Posterior vena cava (tissue), 2 donors: ENCODE measurements around the gene SORBS1. TPM values are rescaled to one million over a fixed set of nuclear protein-coding genes. Genes with fewer than 3 reads are reported as not detected.

ENCODE experiments used
- DNase-seq: peaks from one replicate; pipeline ENCODE4 v3.0.0-alpha.2; 2020; ENCODE audit warnings: low spot score
- intact Hi-C, 2 donors: fragments of 100-400 bp; cut with DNase I; formaldehyde crosslinking; loops; one replicate each; pipeline versions ENCODE4 v1.14.1 to v1.14.2; 2022 to 2023
- total RNA-seq, 2 donors: library from RNA; stranded (reverse); fragmentation: NEBNext Ultra II Directional; extraction: Animal tissue kit (Norgen Biotek cat#: 25700); gene quantifications; one replicate each; pipeline ENCODE4 v1.2.1, GENCODE V29; 2021
- donor health status: DM: yes; HTN: yes; CAD: no.
- donor health status: DM: yes; HTN: yes; CAD: no.

The SORBS1 gene
- total RNA-seq, 2 donors from 2014 or later = 1,013 to 1,390 TPM

DNA sequence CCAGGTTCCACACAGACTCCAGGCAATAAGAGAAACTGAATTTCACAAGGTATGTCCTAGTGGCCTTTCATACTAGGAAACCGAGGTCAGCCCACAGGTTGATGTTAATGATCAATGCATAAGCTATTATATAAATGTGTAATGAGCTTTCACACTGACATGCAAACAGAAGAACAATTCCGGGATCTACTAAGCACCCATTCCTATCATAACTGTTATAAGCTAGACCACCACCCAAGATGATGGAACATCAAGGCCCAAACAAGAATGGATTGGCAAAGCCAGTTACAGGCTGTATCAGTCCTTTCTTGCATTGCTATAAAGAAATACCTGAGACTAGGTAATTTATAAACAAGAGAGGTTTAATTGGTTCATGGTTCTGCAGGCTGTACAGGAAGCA lies 15.2 kb downstream of the SORBS1 start:
- no peak for DNase-seq
- intact Hi-C loops = no loop called here

DNA sequence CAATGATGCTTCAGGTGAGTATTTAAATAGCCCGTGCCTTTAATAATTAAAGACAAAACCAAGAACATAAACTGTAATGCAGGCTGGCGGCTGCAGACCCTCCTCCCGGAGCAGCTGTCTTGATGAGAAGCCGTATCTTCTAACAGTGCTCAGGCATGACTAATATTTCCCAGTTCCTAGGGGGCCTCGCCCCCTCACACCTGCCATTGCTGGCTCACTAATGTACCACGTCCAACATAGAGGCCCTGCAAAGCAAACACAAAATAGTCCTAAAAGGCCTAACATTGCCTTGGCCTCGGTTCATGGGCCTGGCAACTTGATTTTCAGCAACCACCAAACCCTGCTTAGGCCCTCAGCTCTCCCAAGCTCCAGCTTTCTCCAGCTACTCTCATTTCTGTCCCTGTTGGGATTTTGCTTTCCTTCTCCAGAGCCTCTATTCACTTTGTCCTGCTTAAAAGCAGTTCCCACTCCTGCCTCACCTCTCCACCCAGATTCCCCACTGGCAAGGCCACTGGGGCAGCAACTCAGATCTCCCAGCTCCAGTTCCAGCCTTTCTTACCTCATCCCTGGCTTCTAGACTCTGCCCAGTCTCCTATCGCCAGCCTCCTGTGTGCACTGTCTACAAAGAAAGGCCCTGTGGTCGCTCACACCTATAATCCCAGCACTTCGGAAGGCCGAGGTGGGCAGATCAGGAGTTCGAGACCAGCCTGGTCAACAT lies 16.2 kb downstream of the SORBS1 start:
- no peak for DNase-seq
- intact Hi-C loops = no loop called here

DNA sequence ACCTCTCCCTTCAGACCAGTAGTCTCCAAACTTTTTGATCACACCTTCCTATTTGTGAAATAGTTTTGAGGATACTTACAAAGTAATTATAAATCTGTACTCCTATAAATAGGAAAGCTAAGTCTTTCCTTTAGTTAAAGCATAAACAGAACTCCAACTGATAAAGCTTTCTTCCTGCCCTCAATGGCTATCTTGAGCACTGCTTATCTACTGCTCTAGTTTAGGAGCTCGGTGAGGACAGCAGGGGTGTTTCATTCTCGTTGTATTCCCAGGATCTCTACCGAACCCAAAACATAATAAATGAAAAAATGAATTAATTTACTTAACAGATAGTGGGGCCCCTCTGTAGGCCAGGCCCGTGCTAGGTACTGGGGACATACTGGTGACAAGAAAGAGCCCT lies 17.7 kb downstream of the SORBS1 start:
- no peak for DNase-seq
- intact Hi-C loops = no loop called here

DNA sequence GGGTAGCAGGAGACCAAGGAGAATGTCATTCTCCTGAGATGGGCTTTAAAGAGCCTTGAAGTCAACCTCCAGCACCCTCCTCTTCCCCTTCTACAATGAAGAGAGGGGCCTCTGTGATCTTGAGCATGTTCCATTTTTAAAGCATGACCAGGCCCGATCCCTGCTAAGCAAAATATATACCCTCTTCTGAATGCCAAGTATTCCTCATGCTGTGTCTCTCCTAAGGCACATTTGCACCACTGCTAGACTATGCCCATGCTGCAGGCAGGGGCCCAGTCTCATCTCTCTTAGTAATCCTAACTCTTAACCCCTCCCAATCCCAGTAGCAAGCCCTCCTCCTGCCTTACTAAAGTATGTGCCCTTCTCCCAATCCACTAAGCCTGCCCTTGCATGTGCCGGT lies 18.4 kb downstream of the SORBS1 start:
- intact Hi-C loops = no loop called here
- DNase-seq = no peak

DNA sequence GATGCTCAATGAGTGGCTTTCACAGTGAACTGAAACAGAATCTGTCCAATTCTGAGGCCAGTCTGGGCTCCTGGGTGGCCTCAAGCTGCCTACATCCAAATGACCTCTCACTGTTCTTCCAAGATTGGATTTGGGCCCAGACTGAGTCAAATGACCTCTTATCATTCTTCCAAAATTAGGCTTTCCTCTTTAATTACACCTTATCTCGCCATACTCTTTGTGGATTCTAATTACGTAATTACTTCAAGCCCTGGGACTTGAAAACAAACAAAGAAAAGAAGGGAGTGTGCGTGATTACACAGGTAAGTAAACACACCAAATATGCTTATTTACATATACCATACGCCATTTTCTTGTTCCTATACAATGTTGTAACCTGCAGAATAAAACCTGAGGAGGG lies 18.8 kb downstream of the SORBS1 start:
- DNase-seq = no peak
- intact Hi-C loops = no loop called here

DNA sequence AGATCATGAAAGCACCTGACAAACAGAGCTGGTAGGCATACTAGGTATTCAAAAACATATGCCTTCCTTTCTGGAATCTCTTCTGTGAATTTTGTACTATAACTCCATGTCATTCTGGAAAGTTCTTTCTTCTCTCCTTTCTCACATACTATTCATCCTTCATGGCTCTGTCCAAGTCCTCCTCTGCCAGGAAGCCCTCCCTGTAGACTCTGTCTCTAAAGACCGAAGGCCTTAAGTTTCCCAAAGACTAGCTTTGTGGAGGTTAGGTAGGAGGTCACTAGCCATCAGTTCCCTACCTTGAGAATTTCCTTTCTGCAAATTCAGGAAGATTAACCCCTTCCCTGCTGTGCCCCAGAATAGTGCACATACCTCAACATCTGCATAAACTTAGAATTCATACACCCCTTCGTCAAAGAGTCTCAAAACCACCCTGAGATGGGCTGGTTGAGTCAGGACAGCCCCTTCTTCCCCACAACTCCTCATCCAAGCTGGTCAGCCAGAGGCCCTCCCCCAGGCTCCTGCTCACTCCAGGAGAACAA lies 20.6 kb downstream of the SORBS1 start:
- DNase-seq = no peak
- intact Hi-C loops = no loop called here

DNA sequence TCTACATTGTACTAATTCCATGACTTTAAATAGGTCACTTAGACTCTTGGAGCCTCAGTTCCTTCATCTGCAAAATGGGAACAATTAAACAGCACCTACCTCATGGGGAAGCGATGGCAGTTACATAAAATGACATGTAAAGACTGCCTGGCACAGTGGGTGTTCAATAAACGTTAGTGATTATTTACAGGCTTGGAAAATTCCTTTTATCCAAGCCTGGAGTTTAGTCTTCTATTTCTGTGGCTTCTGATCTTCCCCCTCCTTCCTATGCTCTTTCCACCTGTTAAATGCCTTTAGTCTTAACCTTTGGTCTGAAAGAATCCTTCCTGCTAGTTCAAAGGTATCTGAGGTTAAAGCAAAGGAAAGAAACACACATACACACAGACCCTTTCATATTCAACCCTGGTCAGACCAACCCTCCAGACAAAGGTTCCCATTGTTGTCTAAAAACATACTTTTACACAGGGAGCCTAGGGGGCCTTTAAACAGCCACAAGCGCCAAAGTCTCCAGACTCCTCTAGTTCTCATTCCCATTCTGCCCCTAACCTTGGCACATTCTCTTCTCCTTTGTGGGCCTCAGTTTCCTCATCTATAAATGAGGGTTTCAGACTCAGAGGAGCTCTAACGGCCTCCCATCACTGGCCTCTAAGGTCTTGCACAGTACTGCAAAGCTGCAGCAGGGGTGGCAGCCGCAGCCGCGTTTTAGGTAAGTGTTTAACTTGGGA lies 21.4 kb downstream of the SORBS1 start:
- intact Hi-C loops = no loop called here
- no peak for DNase-seq

DNA sequence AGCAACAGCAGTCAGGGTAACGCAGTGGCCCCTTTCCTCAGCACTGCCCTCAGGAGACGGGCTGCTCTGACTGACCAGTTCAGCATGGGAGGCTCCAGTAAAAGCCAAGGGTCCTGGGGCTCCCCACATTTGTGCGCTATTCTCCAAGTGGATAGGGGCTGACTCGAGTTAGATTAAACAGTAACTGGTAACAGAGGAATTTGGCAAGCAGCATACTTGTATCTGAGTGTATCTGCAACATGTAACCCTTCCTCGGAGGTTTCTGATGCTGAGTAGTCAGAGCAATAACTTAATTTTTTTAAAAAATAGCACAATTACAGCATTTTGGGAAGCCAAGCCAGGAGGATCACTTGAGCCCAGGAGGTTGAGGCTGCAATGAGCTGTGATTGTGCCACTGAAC lies 22.8 kb downstream of the SORBS1 start:
- intact Hi-C loops = no loop called here

DNA sequence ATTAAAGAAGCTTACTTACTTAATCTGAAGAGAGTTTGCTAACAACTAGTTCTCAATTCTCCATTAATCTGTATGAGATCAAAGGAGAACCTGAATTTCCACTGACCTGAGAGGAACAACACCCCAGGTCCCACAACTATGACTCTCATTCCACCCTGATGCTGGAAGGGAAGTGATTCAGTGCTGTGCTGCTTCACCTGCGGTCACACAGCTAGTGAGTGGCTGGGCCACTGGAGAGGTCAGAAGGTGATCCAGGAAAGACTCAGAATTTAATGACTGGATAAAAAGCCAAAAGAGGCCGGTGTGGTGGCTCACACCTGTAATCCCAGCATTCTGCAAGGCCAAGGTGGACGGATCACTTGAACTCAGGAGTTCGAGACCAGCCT lies 23.6 kb downstream of the SORBS1 start:
- intact Hi-C loops = no loop called here

More for the DNA sequence above, 22.8 kb downstream of the SORBS1 start:
- no peak for DNase-seq

DNA sequence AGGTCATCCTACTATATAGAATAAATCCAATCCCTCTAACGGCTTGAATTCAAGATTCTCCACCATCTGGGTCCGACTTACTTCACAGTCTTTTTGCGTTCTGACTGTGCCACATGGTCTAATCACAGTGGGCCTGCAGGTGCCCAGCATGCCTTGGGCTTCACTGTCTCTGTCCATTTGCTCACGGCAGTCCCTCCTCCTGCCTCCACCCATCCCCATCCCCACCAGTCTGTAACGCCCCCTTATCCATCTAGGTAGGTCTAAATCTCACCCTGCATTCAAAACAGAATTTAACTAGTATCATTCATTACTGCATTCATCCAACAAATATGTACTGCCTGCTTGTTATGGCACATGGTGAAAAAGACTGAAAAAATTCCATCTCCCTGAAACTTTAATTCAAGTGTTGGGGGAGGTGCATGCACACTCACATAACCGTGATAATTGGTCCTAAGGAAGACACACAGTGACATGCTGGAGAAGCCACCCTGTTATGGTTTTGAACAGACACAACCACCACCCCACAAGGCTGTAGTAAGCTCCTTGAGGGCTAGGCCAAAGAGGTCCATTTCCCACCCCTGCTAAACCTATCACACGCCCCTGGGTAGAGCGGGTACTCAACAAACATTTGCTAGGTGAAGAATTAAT lies 24.2 kb downstream of the SORBS1 start:
- intact Hi-C loops = no loop called here
- no peak for DNase-seq

More for the DNA sequence above, 23.6 kb downstream of the SORBS1 start:
- no peak for DNase-seq

DNA sequence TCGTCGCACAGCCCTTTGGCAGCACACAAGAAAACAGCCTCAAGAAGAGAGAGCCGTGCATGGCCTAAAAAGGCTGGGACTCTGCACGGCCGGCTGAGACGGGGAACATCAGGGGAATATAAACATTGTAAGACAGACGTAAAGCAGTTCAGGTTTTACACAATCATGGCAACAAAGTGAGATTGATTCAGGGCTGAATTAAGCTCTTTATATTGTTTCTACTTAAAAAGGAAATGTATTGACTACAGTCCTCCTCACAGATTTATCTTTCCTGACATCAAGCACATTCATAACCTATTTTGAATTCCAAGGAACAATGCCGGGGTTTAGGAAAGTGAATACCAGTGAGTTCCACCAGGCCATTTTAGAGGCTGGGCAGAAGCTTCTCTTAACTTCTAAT lies 25.2 kb downstream of the SORBS1 start:
- intact Hi-C loops = no loop called here
- no peak for DNase-seq

DNA sequence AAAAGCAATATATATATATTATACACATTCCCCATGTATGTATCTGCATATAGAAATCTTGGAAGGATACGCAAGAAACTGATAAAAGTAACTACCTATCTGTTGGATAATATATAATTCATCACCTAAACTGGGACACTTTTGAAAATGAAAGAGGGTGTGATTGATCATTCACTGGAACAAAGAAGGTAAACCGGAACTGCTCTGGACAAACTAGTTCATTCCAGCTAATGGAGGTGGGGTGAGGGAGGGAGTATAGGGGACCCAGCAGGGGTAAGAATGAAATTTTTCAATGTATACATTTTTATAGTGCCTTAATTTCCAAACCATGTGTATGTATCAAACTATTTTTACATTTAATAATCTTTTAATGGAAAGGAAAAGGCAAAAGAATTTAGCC lies 25.6 kb downstream of the SORBS1 start:
- no peak for DNase-seq
- intact Hi-C loops = no loop called here

DNA sequence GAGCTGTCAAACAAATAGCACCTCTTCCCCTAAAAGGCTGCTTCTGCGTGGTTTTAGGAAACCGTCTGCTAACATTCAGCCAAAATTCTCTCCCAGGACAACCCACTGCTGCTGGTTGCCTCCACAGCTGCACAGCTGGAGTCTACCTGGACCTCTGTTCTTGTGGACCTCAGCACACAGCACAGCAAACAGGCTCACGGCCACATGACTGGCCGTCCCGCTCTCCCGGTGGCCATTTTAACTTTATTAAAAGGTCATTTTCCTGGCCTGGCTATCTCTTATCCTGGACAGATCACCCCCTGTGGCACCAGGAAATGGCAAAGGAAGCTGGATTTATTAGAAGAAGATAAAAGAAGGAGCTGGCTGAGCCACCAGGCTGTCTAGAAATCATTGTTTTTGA lies 27.6 kb downstream of the SORBS1 start:
- intact Hi-C loops = no loop called here
- DNase-seq = no peak

DNA sequence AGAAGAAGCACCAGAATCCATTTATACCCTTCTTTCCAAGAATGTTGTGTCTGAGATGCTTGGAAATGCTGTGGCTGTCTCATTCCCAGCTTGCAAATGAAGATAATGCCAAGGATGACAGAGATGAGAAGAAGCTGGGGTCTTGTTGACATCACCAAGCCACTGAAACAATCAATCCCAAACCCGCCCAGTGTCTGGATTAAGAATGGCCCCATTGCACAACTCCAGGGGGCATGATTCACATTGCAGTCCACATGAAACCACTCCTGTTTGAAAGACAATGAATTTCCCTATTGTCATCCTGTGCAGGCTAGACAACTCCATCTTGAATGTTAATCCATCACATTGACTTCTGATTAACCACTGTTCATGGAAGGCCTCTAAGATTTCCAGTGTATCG lies 28.6 kb downstream of the SORBS1 start:
- no peak for DNase-seq
- intact Hi-C loops = no loop called here

DNA sequence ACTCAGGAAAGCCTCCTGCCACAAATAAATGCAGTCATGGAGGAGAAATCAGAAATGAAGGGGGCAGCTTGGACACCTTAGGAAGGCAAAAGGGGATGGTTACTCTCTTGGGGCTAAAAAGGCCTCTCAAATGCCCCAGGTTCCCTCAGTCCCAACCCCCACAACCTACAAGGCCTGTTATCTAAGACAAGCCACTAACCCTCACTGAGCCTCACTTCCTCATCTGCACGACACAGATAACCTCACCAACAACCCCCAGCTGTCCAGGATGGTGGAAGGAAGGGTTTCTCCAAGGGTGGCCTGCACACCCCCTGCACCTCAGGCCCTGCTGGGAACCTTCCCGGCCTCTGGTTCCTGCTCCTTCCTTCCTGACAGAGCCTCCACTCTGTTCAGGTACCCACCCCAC lies 29.2 kb downstream of the SORBS1 start:
- intact Hi-C loops = no loop called here
- DNase-seq = no peak

DNA sequence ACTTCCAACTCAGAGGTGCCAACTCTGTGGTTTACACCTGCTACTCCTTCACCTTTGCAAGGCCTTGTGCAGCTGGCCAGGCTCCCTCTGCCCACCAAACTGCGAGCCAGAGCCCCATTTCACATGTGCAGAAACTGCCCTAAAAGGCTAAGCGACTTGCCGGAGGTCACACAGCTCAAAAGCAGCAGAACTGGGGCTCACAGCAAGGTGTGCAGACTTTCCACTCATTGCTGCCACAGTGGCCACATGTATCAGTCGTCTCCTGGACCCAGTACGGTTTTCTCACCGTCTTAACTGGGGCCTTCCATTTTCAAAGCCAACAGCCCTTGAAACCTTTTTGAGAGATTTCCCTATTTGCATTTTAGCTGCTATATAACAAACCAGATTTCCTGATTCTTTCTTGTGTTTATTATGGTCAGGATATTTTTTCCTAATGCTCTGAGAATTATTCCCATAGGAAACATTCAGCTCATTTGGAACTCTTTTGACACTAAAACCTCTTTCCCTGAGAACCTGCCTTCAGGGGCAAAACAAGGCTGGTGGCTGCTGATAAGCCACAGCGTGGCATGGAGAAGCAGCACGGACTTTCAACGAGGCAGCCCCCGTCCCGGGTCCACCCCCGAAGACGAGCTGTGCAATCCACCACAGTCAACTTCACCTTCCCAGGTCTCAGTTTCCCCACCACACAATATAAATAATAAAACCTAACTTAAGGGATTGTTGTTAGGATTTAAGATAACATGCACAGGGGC lies 29.9 kb downstream of the SORBS1 start:
- intact Hi-C loops = no loop called here
- no peak for DNase-seq

DNA sequence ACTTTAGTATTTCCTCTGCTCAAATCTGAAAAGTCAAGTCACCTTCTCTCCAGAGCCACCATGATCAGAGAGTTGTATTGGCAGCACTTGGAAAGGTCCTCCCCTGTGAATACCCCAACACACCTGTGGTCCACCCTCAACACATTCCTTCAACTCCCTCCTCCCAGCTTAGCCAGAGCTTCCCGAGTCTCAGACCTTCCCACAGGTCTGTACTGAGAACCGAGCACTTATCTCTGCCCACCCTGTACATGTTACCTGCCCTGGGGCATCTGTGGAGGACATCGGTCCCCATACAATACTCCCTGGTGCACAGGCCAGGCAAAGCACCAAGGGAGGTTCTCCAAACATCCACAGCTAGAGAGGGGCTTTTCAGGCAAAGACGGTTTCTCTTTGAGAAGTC lies 30.6 kb downstream of the SORBS1 start:
- DNase-seq = no peak
- intact Hi-C loops = no loop called here

DNA sequence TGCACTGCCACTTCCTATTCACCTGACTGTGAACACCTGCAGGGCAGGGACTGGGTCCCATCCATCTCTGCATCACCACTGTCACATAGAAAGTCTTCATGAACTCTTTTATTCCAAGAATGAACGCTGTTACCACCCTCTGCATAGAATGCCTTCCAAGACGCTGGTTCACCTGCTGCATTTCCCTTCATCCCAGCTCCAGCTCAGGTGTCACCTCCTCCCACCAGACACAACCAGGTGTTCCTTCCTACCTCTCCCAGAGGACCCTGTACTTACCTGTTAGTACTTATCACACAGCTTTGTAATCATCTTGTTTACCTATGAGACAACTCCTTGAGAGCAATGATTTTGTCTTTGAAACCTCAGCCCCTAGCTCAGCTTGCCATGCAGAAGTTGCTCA lies 31.1 kb downstream of the SORBS1 start:
- intact Hi-C loops = no loop called here
- no peak for DNase-seq

DNA sequence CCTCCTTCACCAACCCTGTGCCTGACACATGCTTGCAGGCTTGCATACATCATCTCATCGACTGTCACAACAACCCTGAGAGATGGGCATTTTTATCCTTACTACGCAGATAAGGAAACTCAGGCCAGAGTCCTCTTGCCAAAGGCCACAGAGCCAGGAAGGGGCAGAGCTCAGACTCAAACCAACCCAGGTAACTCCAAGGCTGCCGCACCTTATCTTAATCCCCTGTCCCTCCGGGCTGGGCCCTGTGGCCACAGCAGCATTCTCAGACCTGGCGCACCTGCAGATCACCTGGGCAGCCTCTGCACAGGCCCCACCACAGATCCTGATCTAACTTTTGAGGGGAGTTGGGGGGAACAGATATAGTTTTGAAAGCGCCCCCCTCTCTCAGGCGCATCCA lies 35.1 kb downstream of the SORBS1 start:
- intact Hi-C loops = no loop called here
- DNase-seq = no peak

DNA sequence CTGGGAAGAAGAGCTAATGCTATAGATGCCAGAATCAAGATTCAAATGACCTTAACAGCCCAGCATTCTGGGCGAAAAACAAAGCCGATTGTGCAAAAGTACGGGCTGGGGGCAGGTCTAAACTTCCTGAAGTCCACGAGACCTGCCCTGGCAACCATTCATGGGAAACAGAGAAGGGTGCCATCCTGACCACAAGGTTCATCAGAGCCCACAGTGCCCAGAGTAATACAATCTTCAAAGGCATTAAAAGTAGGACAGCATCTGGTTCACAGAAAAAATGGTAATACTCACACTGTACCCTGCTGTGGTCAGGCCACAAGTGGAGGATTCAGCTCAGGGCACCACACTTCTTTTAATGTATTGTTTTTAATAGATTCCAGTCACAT lies 36.1 kb downstream of the SORBS1 start:
- intact Hi-C loops = no loop called here
- no peak for DNase-seq
